ENCODE results near the gene TAS2R40.
"Not testable (repeated sequence)": the region's sequence is repeated elsewhere in the genome, so short reads cannot be mapped to it uniquely, and the experiment has no call there.

Gene TAS2R40

DNA sequence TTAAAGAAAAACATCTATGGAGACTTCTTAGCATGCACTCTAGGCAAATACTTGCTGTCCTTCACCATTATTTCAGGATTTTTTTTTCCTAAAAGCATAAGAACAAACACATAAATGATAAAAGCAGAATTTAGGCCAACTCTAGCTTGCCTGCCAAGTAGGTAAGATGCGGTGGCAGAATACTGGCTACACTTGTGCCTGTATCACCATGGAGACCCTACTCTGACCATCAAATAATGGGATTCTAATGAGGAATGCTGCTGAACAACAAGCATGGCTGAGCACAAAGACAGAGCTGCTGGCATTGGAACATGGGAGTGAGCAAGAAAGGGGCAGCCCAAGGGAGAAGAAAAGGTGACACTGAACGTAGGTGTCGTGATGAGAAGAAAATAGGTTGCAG, 18.5 kb upstream of the TAS2R40 start:
- Histone ChIP-seq H3K9me3 (ENCODE audit: insufficient read depth, low read depth, low read length) (no peaks in the 10 kb centered on the region), H3K4me1 (ENCODE audit: insufficient read depth, low read length) (0 out of 2 replicates have a peak, but pooled peaks cover 4% of the 10 kb centered on the region), H3K36me3 (ENCODE audit: insufficient read depth, low read depth, low read length) (no peaks in the 10 kb centered on the region), H3K27me3 (ENCODE audit: insufficient read depth, low read length) (no peaks in the 10 kb centered on the region), H3K9ac (ENCODE audit: low read depth, low read length) (no peak overlapping the region), H3K27ac (ENCODE audit: low read length) (no peak overlapping the region), H3K4me3 (ENCODE audit: low read length) (no peak overlapping the region)

DNA sequence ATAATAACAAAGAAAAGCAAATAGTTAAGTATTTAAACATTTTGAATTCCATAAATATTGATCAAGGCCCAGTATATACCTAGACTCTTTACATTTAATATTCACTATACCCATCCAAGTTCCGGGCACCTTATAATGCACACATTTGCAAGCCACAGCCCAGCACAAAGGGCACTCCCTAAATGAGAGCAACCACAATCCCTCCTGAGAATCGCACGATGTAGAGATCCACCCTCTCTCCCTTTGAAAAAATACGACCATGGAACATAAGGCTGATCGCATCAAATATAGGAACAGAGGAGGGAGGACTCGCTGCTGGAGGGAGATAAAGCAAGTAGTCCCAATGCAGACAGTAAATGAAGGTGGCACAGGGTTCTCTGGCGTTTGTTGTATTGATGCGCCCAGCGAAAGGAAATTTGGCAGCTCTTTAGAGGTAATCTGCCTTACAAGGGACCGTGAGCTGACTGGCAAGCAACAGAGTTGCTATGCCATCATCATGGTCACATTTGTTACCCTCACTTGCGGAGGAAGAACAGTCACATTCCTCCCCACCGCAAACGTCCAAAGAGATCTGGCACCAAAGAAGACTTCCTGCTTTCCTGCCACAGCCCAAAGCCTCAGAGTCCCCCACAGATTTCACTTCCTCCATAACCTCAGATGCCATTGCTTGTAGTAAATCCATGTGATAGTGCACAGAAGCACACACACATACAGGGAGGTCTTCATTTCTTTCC, 16.1 kb upstream of the TAS2R40 start:
- no peaks in the 10 kb centered on the region for H3K9me3 ChIP-seq (ENCODE audit: insufficient read depth, low read depth, low read length)
- no peak overlapping the region for H3K27ac ChIP-seq (ENCODE audit: low read length)
- H3K27me3 ChIP-seq (ENCODE audit: insufficient read depth, low read length): no peaks in the 10 kb centered on the region
- no peak overlapping the region for H3K9ac ChIP-seq (ENCODE audit: low read depth, low read length)
- H3K4me1 ChIP-seq (ENCODE audit: insufficient read depth, low read length): 0 out of 2 replicates have a peak, but pooled peaks cover 4% of the 10 kb centered on the region
- no peak overlapping the region for H3K4me3 ChIP-seq (ENCODE audit: low read length)
- H3K36me3 ChIP-seq (ENCODE audit: insufficient read depth, low read depth, low read length): no peaks in the 10 kb centered on the region

DNA sequence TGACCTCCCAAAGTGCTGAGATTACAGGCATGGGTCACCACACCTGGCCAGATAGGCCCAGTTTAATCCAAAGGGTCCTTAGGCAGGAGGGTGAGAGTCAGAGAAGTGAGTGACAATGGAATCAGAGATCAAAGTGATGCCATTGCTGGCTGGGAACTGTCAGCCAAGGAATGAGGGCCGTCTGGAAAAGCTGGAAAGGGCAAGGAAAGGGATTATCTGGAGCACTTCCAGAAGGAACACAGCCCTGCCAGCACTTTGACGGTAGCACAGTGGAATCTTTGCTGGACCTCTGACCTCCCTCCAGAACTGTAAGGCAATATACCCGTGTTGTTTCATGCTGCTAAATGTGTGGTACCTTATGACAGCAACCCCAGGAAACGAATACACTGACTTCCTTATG, 11.3 kb upstream of the TAS2R40 start:
- H3K4me1 ChIP-seq (ENCODE audit: insufficient read depth, low read length): no peaks in the 10 kb centered on the region
- H3K27ac ChIP-seq (ENCODE audit: low read length): no peak overlapping the region
- no peak overlapping the region for H3K4me3 ChIP-seq (ENCODE audit: low read length)
- no peaks in the 10 kb centered on the region for H3K9me3 ChIP-seq (ENCODE audit: insufficient read depth, low read depth, low read length)
- H3K36me3 ChIP-seq (ENCODE audit: insufficient read depth, low read depth, low read length): no peaks in the 10 kb centered on the region
- H3K27me3 ChIP-seq (ENCODE audit: insufficient read depth, low read length): no peaks in the 10 kb centered on the region
- H3K9ac ChIP-seq (ENCODE audit: low read depth, low read length): no peak overlapping the region

DNA sequence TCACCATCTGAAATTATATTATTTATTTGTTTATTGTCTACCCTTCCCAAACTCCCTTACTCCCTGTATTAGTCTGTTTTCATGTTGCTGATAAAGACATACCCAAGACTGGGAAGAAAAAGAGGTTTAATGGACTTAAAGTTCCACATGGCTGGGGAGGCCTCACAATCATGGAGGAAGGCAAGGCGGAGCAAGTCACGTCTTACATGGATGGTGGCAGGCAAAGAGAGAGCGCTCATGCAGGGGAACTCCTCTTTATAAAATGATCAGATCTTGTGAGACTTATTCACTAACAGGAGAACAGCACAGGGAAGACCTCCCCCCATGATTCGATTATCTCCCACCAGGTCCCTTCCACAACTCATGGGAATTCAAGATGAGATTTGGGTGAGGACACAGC, 8.4 kb upstream of the TAS2R40 start:
- not testable (repeated sequence) for H3K36me3 ChIP-seq (ENCODE audit: insufficient read depth, low read depth, low read length); H3K4me3 ChIP-seq (ENCODE audit: low read length); H3K27ac ChIP-seq (ENCODE audit: low read length); H3K4me1 ChIP-seq (ENCODE audit: insufficient read depth, low read length); H3K9ac ChIP-seq (ENCODE audit: low read depth, low read length); H3K27me3 ChIP-seq (ENCODE audit: insufficient read depth, low read length); H3K9me3 ChIP-seq (ENCODE audit: insufficient read depth, low read depth, low read length)

DNA sequence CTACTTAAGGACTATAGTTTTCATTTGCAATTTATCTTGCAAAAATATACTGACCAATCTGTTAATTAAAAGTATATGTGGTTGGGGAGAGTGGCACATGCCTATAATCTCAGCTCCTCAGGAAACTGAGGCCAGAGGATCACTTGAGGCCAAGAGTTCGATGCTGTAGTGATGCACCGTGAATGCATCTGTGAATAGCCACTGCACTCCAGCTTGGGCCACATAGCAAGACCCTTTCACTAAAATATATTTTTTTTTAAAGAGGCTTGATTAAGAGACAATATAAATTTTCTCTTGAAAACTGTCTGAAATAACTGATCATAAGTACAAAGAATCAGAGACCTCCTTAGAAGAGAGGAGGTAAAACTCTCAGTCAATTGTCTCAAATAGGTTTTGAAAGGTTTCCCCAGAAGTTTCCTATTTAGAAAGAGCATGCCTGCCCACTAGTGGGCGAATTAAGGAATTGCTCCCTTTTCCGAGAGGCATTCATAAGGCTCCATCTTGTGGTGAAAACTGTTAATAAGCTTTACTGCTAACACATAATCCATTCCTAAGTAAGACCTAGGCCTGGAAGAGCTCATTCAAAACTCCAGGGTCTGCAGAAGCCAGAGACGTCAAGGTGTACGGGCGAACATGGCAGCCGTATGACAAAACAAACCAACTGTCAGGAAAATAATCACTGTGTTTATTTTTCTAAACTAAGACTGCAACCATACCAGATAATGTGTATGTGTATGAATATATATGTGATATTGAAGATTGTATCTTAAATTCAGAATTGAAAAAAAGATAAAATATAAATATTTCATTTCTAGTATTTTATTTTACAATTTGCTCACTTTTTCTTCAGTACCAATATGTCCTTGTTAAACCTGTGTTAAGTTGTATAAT, 6.8 kb upstream of the TAS2R40 start:
- H3K4me3 ChIP-seq (ENCODE audit: low read length): no peak overlapping the region
- no peaks in the 10 kb centered on the region for H3K27me3 ChIP-seq (ENCODE audit: insufficient read depth, low read length)
- H3K4me1 ChIP-seq (ENCODE audit: insufficient read depth, low read length): no peaks in the 10 kb centered on the region
- H3K36me3 ChIP-seq (ENCODE audit: insufficient read depth, low read depth, low read length): no peaks in the 10 kb centered on the region
- no peak overlapping the region for H3K9ac ChIP-seq (ENCODE audit: low read depth, low read length)
- H3K9me3 ChIP-seq (ENCODE audit: insufficient read depth, low read depth, low read length): no peaks in the 10 kb centered on the region
- H3K27ac ChIP-seq (ENCODE audit: low read length): no peak overlapping the region

DNA sequence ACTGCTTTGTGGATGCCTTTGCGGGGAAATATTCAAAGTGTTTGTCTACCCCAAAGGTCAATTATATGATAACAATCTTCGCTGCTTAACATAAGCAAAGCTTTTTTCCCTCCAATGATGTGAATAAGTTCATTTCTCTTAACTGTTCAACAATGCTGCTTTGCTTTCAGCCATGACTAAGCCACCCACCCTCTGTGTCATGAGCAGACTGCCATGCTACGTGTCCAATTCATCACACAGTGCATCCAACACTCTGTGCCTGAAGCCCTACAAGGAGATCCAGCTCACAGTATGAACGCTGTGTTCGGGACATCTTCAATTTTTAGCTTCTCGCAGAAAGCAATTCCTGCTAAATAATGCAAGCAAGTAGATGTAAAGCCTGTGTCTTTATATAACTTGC, 5.7 kb upstream of the TAS2R40 start:
- H3K9ac ChIP-seq (ENCODE audit: low read depth, low read length): no peak overlapping the region
- no peak overlapping the region for H3K27ac ChIP-seq (ENCODE audit: low read length)
- H3K4me1 ChIP-seq (ENCODE audit: insufficient read depth, low read length): no peaks in the 10 kb centered on the region
- no peaks in the 10 kb centered on the region for H3K9me3 ChIP-seq (ENCODE audit: insufficient read depth, low read depth, low read length)
- no peaks in the 10 kb centered on the region for H3K27me3 ChIP-seq (ENCODE audit: insufficient read depth, low read length)
- H3K4me3 ChIP-seq (ENCODE audit: low read length): no peak overlapping the region
- H3K36me3 ChIP-seq (ENCODE audit: insufficient read depth, low read depth, low read length): no peaks in the 10 kb centered on the region

DNA sequence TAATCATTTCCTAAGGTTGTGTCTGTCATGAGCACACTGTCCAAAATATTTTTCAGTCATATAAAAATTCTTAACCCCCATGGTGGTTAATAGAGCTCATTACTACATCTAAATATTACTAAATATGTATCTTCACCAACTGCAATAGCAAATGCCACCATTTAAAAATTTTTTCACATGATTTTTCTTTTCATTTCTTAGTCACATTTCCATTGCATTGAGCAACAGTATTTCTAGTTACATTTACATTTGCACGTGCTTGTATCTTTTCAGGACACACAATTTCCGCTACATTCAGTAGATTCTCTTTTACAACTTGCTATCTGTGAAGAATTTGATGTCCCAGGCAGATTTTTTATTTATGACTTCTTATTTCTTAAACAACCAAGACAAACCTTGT, 5.2 kb upstream of the TAS2R40 start:
- no peak overlapping the region for H3K4me3 ChIP-seq (ENCODE audit: low read length)

DNA sequence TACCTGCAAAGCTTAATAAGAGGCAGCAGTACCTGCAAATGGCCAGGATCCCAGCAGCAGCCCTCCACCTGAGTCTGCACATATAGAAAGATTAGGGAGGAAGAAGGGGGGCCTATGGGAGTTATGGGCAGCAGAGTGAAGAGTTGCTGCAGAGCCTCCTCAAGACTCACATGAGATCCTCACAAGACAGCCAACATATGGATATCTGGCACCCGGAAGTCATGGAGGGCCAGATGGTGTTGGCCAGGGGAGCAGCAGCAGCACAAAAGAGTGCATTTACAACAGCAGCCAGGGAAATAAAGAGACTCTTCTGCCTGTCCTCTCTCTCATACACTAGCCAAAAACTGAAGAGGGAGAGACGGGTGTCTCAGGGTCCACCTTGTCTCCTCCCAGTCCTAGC, 4.0 kb upstream of the TAS2R40 start:
- no peak overlapping the region for H3K4me3 ChIP-seq (ENCODE audit: low read length)
- no peak overlapping the region for H3K9ac ChIP-seq (ENCODE audit: low read depth, low read length)
- no peaks in the 10 kb centered on the region for H3K9me3 ChIP-seq (ENCODE audit: insufficient read depth, low read depth, low read length)
- H3K27ac ChIP-seq (ENCODE audit: low read length): no peak overlapping the region
- no peaks in the 10 kb centered on the region for H3K36me3 ChIP-seq (ENCODE audit: insufficient read depth, low read depth, low read length)
- H3K4me1 ChIP-seq (ENCODE audit: insufficient read depth, low read length): no peaks in the 10 kb centered on the region
- H3K27me3 ChIP-seq (ENCODE audit: insufficient read depth, low read length): no peaks in the 10 kb centered on the region

More for the DNA sequence above, 5.2 kb upstream of the TAS2R40 start:
- Histone ChIP-seq H3K9me3 (ENCODE audit: insufficient read depth, low read depth, low read length) (no peaks in the 10 kb centered on the region), H3K27me3 (ENCODE audit: insufficient read depth, low read length) (no peaks in the 10 kb centered on the region), H3K36me3 (ENCODE audit: insufficient read depth, low read depth, low read length) (no peaks in the 10 kb centered on the region), H3K9ac (ENCODE audit: low read depth, low read length) (no peak overlapping the region), H3K27ac (ENCODE audit: low read length) (no peak overlapping the region), H3K4me1 (ENCODE audit: insufficient read depth, low read length) (no peaks in the 10 kb centered on the region)

DNA sequence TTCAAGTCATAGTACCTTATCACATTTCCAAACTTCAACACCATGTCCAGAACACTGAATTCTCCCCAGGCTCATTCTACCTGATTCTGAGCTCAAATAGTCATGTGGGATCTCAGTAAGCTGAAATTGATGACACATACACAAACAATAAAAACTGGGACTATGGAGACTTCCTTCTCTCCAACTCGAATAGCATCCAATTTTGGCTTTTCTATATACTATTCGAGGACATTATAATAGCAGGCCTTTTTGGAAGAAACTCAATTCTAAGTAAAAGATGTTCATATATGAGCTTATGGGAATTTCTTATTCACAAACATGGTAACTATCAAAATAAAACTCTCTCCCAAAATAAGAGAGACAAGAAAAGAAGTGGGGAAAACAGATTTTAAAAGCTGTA, 551 bp upstream of the TAS2R40 start:
- H3K27ac ChIP-seq (ENCODE audit: low read length): no peak overlapping the region
- no peaks in the 10 kb centered on the region for H3K27me3 ChIP-seq (ENCODE audit: insufficient read depth, low read length)
- no peaks in the 10 kb centered on the region for H3K9me3 ChIP-seq (ENCODE audit: insufficient read depth, low read depth, low read length)
- H3K4me3 ChIP-seq (ENCODE audit: low read length): no peak overlapping the region
- no peaks in the 10 kb centered on the region for H3K36me3 ChIP-seq (ENCODE audit: insufficient read depth, low read depth, low read length)
- H3K9ac ChIP-seq (ENCODE audit: low read depth, low read length): no peak overlapping the region
- H3K4me1 ChIP-seq (ENCODE audit: insufficient read depth, low read length): no peaks in the 10 kb centered on the region

DNA sequence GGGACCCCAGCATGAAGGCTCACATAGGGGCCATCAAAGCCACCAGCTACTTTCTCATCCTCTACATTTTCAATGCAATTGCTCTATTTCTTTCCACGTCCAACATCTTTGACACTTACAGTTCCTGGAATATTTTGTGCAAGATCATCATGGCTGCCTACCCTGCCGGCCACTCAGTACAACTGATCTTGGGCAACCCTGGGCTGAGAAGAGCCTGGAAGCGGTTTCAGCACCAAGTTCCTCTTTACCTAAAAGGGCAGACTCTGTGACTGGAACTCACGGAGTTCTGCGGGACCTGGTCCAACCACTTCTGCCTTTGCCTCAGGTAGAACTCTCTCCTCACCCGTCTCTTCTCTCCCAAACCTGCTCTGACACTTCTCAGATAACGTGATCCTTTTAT, 945 bp downstream of the TAS2R40 start:
- no peak overlapping the region for H3K9ac ChIP-seq (ENCODE audit: low read depth, low read length)
- H3K9me3 ChIP-seq (ENCODE audit: insufficient read depth, low read depth, low read length): no peaks in the 10 kb centered on the region
- no peaks in the 10 kb centered on the region for H3K36me3 ChIP-seq (ENCODE audit: insufficient read depth, low read depth, low read length)
- no peaks in the 10 kb centered on the region for H3K4me1 ChIP-seq (ENCODE audit: insufficient read depth, low read length)
- H3K27ac ChIP-seq (ENCODE audit: low read length): no peak overlapping the region
- H3K27me3 ChIP-seq (ENCODE audit: insufficient read depth, low read length): no peaks in the 10 kb centered on the region
- no peak overlapping the region for H3K4me3 ChIP-seq (ENCODE audit: low read length)

DNA sequence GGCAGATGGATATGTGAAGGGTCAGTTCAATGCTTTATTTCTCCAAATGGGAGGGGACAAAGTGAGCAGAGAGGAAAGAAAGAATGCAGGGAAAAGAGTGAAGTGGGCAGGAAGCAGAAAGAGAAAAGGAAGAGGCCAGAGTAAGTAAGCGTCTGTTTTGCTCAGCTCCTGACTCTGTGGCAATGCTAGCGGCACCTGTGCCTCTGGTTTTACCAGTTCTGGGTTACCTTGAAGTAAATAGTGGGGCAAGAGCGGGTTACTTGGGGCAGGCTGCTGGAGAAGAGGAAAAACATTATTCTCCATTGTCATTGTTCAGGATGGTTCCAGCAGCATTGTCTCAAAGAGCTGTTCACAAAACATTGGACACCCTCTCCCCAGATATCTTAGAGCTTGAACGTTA, 1.9 kb downstream of the TAS2R40 start:
- Histone ChIP-seq H3K9ac (ENCODE audit: low read depth, low read length) (no peak overlapping the region), H3K4me3 (ENCODE audit: low read length) (no peak overlapping the region), H3K4me1 (ENCODE audit: insufficient read depth, low read length) (no peaks in the 10 kb centered on the region), H3K27ac (ENCODE audit: low read length) (no peak overlapping the region), H3K9me3 (ENCODE audit: insufficient read depth, low read depth, low read length) (no peaks in the 10 kb centered on the region), H3K27me3 (ENCODE audit: insufficient read depth, low read length) (no peaks in the 10 kb centered on the region), H3K36me3 (ENCODE audit: insufficient read depth, low read depth, low read length) (no peaks in the 10 kb centered on the region)

DNA sequence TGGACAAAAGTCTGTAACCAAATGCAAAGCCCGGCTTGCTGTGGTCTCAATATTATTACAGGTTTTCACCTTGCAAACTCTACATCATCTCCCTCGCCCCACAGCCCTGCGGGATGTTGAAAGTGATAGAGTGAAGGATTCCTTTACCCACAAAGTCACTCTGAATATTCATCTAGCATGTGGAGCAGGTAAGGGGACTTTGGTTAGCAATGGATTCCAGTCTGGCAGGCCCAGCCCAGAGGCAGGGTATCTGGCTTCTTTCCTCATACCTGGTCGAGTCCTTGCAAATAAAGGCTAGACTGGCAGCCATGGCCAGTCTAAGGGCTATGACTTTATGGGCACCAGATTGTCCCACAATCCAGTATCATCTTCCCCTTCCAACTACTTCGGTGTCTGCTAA, 3.2 kb downstream of the TAS2R40 start:
- Histone ChIP-seq H3K27ac (ENCODE audit: low read length) (no peak overlapping the region), H3K4me3 (ENCODE audit: low read length) (no peak overlapping the region), H3K4me1 (ENCODE audit: insufficient read depth, low read length) (no peaks in the 10 kb centered on the region), H3K36me3 (ENCODE audit: insufficient read depth, low read depth, low read length) (no peaks in the 10 kb centered on the region), H3K9me3 (ENCODE audit: insufficient read depth, low read depth, low read length) (no peaks in the 10 kb centered on the region), H3K27me3 (ENCODE audit: insufficient read depth, low read length) (no peaks in the 10 kb centered on the region), H3K9ac (ENCODE audit: low read depth, low read length) (no peak overlapping the region)

Measured in iPS-20b (cell line).